Trophoblast cell (in vitro differentiated cells and primary cell): ENCODE data around the gene MAP3K20.
"Not testable (repeated sequence)": the region's sequence is repeated elsewhere in the genome, so short reads cannot be mapped to it uniquely, and the experiment has no call there.

Experiments used
- DNase-seq, 2 donors: peaks; one replicate each; pipeline ENCODE4 v3.0.0-alpha.2; 2016
- H2AFZ ChIP-seq: 2 replicates; pipeline ENCODE4 v1.6.1; 2013; ENCODE audit warnings: low read length, moderate library complexity, mild to moderate bottlenecking; ENCODE audit not compliant: insufficient read depth, poor library complexity
- H2AK5ac ChIP-seq: 2 replicates; pipeline ENCODE4 v1.6.1; 2013; ENCODE audit warnings: mild to moderate bottlenecking, low read length
- H2BK120ac ChIP-seq: 2 replicates; pipeline ENCODE4 v1.6.1; 2013; ENCODE audit warnings: low read length, mild to moderate bottlenecking, moderate library complexity; ENCODE audit not compliant: insufficient read depth, poor library complexity
- H2BK12ac ChIP-seq: 2 replicates; pipeline ENCODE4 v1.6.1; 2013; ENCODE audit warnings: mild to moderate bottlenecking, low read length, moderate library complexity
- H2BK5ac ChIP-seq: 2 replicates; pipeline ENCODE4 v1.6.1; 2013; ENCODE audit warnings: low read length, low read depth, moderate library complexity, mild to moderate bottlenecking; ENCODE audit not compliant: poor library complexity
- H3K14ac ChIP-seq: 2 replicates; pipeline ENCODE4 v1.6.1; 2013; ENCODE audit warnings: mild to moderate bottlenecking, low read length
- H3K18ac ChIP-seq: 2 replicates; pipeline ENCODE4 v1.6.1; 2013; ENCODE audit warnings: mild to moderate bottlenecking, low read length
- H3K23ac ChIP-seq: 2 replicates; pipeline ENCODE4 v1.6.1; 2013; ENCODE audit warnings: low read length
- H3K27ac ChIP-seq: 2 replicates; pipeline ENCODE4 v1.5.1; 2013; ENCODE audit warnings: low read depth, mild to moderate bottlenecking, inconsistent platforms, low read length, moderate library complexity
- H3K27me3 ChIP-seq: 2 replicates; pipeline ENCODE4 v1.6.1; 2013; ENCODE audit warnings: inconsistent platforms, mild to moderate bottlenecking, low read length, moderate library complexity; ENCODE audit not compliant: insufficient read depth
- H3K36me3 ChIP-seq, 2 experiments: 1 replicate in 1 of 2; 2 replicates in 1 of 2; pipeline ENCODE4 v1.6.1; 2013; ENCODE audit warnings: low read length in 2 of 2, mild to moderate bottlenecking in 2 of 2, moderate library complexity in 1 of 2; ENCODE audit not compliant: insufficient read depth in 2 of 2, control insufficient read depth in 1 of 2
- H3K4ac ChIP-seq: 2 replicates; pipeline ENCODE4 v1.6.1; 2013; ENCODE audit warnings: low read depth, mild to moderate bottlenecking, low read length, moderate library complexity
- H3K4me1 ChIP-seq, 2 experiments: 1 replicate in 1 of 2; 2 replicates in 1 of 2; pipeline ENCODE4 v1.6.1; 2013; ENCODE audit warnings: low read length in 2 of 2, mild to moderate bottlenecking in 2 of 2, moderate library complexity in 1 of 2; ENCODE audit not compliant: insufficient read depth in 2 of 2, control insufficient read depth in 1 of 2
- H3K4me2 ChIP-seq: 2 replicates; pipeline ENCODE4 v1.6.1; 2013; ENCODE audit warnings: inconsistent platforms, mild to moderate bottlenecking, low read length, moderate library complexity
- H3K4me3 ChIP-seq: 2 replicates; pipeline ENCODE4 v1.5.1; 2013; ENCODE audit warnings: mild to moderate bottlenecking, low read depth, low read length, inconsistent platforms
- H3K79me1 ChIP-seq: one replicate; pipeline ENCODE4 v1.6.1; 2013; ENCODE audit warnings: low read length
- H3K79me2 ChIP-seq: 2 replicates; pipeline ENCODE4 v1.6.1; 2013; ENCODE audit warnings: low read length, mild to moderate bottlenecking; ENCODE audit not compliant: control insufficient read depth, insufficient read depth, poor library complexity
- H3K9ac ChIP-seq: 2 replicates; pipeline ENCODE4 v1.6.1; 2013; ENCODE audit warnings: mild to moderate bottlenecking, low read length
- H3K9me3 ChIP-seq: 2 replicates; pipeline ENCODE4 v1.6.1; 2013; ENCODE audit warnings: low read depth, mild to moderate bottlenecking, control low read depth, inconsistent platforms, low read length; ENCODE audit not compliant: insufficient read depth
- H4K12ac ChIP-seq: 2 replicates; pipeline ENCODE4 v1.6.1; 2013; ENCODE audit warnings: low read depth, mild to moderate bottlenecking, low read length, moderate library complexity
- H4K8ac ChIP-seq: 2 replicates; pipeline ENCODE4 v1.6.1; 2013; ENCODE audit warnings: low read depth, mild to moderate bottlenecking, low read length, moderate library complexity
- H4K91ac ChIP-seq: one replicate; pipeline ENCODE4 v1.6.1; 2013; ENCODE audit warnings: low read depth, mild to moderate bottlenecking, low read length, moderate library complexity
- WGBS: extraction: QIAGEN DNeasy Blood & Tissue Kit; methylation state at CpG from one replicate; pipeline ENCODE4 v1.1.7; 2013; ENCODE audit warnings: missing lambda C conversion rate; ENCODE audit not compliant: insufficient read length, insufficient coverage; ENCODE audit errors: extremely low coverage; 5-methylcytosine and 5-hydroxymethylcytosine counted together

The MAP3K20 gene

DNA sequence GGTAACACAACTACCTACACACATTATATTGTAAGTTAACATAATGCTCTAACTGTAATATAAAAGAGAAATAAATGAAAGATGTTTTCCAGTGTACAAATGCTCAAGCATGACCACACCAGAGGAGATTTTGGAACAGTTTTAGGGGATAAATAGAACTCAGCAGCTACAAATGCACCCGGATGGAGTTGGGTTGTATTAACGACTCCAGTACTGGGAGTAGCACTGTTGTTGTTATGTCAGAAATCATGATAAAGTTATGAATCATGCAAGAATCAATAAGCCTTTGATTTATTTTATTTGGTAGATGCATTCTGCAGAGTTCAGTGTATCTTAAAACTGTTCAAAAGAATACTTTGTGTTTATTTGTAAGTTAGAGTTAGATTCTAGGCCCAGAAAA is 126.9 kb downstream of the MAP3K20 start:
- H3K4me2 ChIP-seq, result no peak overlapping the region

DNA sequence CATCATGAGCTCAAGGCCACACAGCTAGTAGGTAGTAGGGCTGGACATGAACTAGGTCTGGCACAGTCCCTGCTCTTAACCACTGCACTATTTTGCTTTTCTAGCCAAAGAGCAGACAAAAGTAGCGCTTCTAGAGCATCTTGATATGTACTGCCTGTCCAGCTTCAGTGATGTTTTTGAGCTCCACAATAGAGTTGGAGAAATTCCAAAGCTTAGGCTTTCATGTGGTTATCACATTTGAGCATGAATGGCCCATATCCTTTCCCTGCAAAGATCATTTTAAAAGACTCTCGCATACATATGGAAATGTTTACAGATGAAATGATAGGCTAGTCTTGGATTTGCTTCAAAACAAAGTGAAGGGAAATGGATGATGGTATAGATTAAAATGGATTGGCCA is 128.7 kb downstream of the MAP3K20 start:
- Histone ChIP-seq H3K27ac (no peak overlapping the region), H4K8ac (no peak overlapping the region), H2BK5ac (no peak overlapping the region), H3K79me2 (no peaks in the 10 kb centered on the region), H2BK12ac (no peak overlapping the region), H3K14ac (no peak overlapping the region), H3K4ac (no peak overlapping the region), H3K79me1 (no peaks in the 10 kb centered on the region), H2BK120ac (no peak overlapping the region), H3K9ac (no peak overlapping the region), H2AFZ (no peak overlapping the region), H3K4me2 (no peak overlapping the region), H3K36me3 (no peaks in the 10 kb centered on the region), H3K27me3 (no peaks in the 10 kb centered on the region), H3K23ac (no peak overlapping the region), H2AK5ac (no peak overlapping the region), H3K9me3 (no peaks in the 10 kb centered on the region), H3K4me1 (no peaks in the 10 kb centered on the region), H4K12ac (no peak overlapping the region), H4K91ac (no peak overlapping the region), H3K18ac (no peak overlapping the region), H3K4me3 (no peak overlapping the region)
- no CpG with 5 or more reads among the region's 2 CpGs for WGBS
- no peak for DNase-seq

More for the DNA sequence above, 126.9 kb downstream of the MAP3K20 start:
- Histone ChIP-seq H3K36me3 (peaks cover 0 to 3% of the 10 kb centered on the region in 2 experiments), H3K4me3 (no peak overlapping the region), H2BK12ac (no peak overlapping the region), H3K23ac (no peak overlapping the region), H2AK5ac (no peak overlapping the region), H4K12ac (no peak overlapping the region), H3K79me2 (no peaks in the 10 kb centered on the region), H3K9me3 (no peaks in the 10 kb centered on the region), H4K8ac (no peak overlapping the region), H3K9ac (no peak overlapping the region), H2BK5ac (no peak overlapping the region), H3K27ac (no peak overlapping the region), H3K18ac (no peak overlapping the region), H3K14ac (no peak overlapping the region), H3K4me1 (no peaks in the 10 kb centered on the region), H4K91ac (no peak overlapping the region), H3K79me1 (no peaks in the 10 kb centered on the region), H2AFZ (no peak overlapping the region), H3K27me3 (no peaks in the 10 kb centered on the region), H3K4ac (no peak overlapping the region), H2BK120ac (no peak overlapping the region)
- no CpG with 5 or more reads among the region's 2 CpGs for WGBS
- no peak for DNase-seq

DNA sequence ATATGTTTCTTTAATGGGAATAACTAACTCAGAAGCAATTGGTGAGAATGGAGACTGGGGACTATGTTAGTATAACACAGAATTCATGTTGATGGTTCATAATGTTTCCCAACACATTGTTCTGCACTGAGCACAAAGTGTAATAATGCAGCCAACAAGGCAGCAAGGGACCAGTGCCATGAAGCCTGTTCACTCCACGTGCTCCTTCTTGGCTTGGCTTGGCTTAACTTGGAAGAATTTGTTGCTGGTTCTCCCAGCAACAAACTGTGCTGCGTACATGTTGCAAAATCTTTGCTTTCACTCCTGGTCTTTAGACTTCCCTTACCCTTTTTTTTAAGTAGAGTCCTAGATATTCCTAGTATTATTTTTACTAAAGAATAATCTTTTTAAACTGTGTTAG is 129.7 kb downstream of the MAP3K20 start:
- no peak overlapping the region for H3K14ac ChIP-seq
- H3K4me1 ChIP-seq, result no peaks in the 10 kb centered on the region
- no peak overlapping the region for H4K12ac ChIP-seq
- no CpG with 5 or more reads among the region's 2 CpGs for WGBS
- no peak overlapping the region for H3K18ac ChIP-seq
- H3K4me3 ChIP-seq, result no peak overlapping the region
- H2BK120ac ChIP-seq, result no peak overlapping the region
- no peak overlapping the region for H3K23ac ChIP-seq
- H3K27ac ChIP-seq, result no peak overlapping the region
- H2AK5ac ChIP-seq, result no peak overlapping the region
- no peak overlapping the region for H3K9ac ChIP-seq
- H3K36me3 ChIP-seq, result no peaks in the 10 kb centered on the region
- no peaks in the 10 kb centered on the region for H3K79me1 ChIP-seq
- H3K79me2 ChIP-seq, result no peaks in the 10 kb centered on the region
- no peaks in the 10 kb centered on the region for H3K9me3 ChIP-seq
- no peak overlapping the region for H3K4ac ChIP-seq
- peak in 1 of 2 donors; percentile 9 for DNase-seq
- no peak overlapping the region for H2BK5ac ChIP-seq
- H2BK12ac ChIP-seq, result no peak overlapping the region
- no peak overlapping the region for H2AFZ ChIP-seq
- H4K8ac ChIP-seq, result no peak overlapping the region
- no peak overlapping the region for H3K4me2 ChIP-seq
- H3K27me3 ChIP-seq, result no peaks in the 10 kb centered on the region
- no peak overlapping the region for H4K91ac ChIP-seq

DNA sequence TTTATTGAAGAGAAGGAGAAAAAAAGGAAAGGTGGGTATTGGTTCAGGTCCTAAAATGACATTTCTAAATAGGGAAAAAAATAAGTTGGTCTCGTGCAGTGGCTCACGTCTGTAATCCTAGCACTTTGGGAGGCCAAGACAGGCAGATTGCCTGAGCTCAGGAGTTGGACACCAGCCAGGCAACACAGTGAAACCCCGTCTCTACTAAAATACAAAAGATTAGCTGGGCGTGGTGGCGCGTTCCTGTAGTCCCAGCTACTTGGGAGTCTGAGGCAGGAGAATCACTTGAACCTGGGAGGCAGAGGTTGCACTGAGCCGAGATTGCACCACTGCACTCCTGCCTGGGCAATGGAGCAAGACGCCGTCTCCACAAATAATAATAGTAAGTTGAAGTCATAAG is 131.5 kb downstream of the MAP3K20 start:
- not testable (repeated sequence) for H2AK5ac ChIP-seq, H2AFZ ChIP-seq, H2BK120ac ChIP-seq, H4K12ac ChIP-seq, H2BK12ac ChIP-seq, H3K4me3 ChIP-seq, H3K36me3 ChIP-seq, H3K9me3 ChIP-seq, H4K8ac ChIP-seq, H3K27me3 ChIP-seq, H3K79me2 ChIP-seq, H3K9ac ChIP-seq, H3K14ac ChIP-seq, H3K18ac ChIP-seq, H3K79me1 ChIP-seq, H3K4me1 ChIP-seq, H4K91ac ChIP-seq, H3K23ac ChIP-seq, H2BK5ac ChIP-seq, H3K4ac ChIP-seq, H3K4me2 ChIP-seq, H3K27ac ChIP-seq, DNase-seq
- WGBS, result no CpG with 5 or more reads among the region's 9 CpGs
